Measurements from ENCODE around the gene TRIM7.
"Not testable (repeated sequence)": the region's sequence is repeated elsewhere in the genome, so short reads cannot be mapped to it uniquely, and the experiment has no call there.

TRIM7 gene

GRCh38 chr5:181221792-181222629, 17.0 kb upstream of the TRIM7 start:
- peak; percentile 55 for ATAC-seq
- Mint-ChIP-seq H3K4me3 (peak overlapping the region; percentile 83 to 91), H3K27ac (peak overlapping the region; percentile 93 to 100), H3K4me1 (peaks cover 64% of the 10 kb centered on the region), H3K27me3 (no peaks in the 10 kb centered on the region), H3K9me3 (no peaks in the 10 kb centered on the region)
- DNase-seq, result peak; percentile 96 to 98

DNA sequence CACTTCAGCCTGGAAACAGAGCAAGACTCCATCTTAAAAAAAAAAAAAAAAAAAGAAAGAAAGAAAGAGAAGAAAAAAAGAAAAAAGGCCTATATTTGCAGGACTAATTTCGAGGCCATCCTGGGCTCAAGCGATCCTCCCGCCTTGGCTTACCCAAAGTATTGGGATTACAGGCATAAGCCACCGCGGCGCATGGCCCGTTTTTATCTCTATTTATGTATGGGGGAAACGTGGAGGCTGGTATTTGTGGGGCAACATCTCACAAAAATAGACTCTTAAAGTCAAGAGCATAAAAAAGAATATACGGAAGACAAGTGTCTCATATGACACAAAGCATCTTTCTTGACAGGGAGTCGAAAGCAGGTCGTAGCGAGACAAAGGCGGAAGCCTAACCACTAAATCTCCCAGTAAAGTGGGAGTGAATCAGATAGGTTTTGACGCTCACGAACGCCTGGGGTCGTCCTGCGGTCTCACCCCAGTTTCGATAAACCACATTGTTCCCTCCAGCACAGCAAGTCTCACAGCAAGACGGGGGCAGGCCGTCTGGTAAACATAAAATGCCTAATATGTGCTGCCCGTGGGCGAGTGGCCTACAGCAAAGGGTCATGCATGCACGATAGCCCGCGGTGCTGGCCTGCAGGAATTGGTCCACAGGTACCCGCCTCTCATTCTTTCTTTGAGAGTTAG, 16.3 kb upstream of the TRIM7 start:
- DNase-seq, result peak in 1 of 2 donors; percentile 70

GRCh38 chr5:181220178-181220515, 15.2 kb upstream of the TRIM7 start:
- Mint-ChIP-seq H3K4me1 (peaks cover 63% of the 10 kb centered on the region), H3K27me3 (no peaks in the 10 kb centered on the region), H3K4me3 (peak overlapping the region; percentile 14 to 83), H3K27ac (peak overlapping the region; percentile 37 to 71), H3K9me3 (no peaks in the 10 kb centered on the region)
- DNase-seq (no peak), ATAC-seq (no peak)

More for the DNA sequence above, 16.3 kb upstream of the TRIM7 start:
- Mint-ChIP-seq H3K27ac (peak overlapping the region in 1 of 2 donors; percentile 100), H3K4me1 (peaks cover 67% of the 10 kb centered on the region), H3K27me3 (no peaks in the 10 kb centered on the region), H3K9me3 (no peaks in the 10 kb centered on the region), H3K4me3 (peak overlapping the region; percentile 83 to 91)
- ATAC-seq, result no peak

- Mint-ChIP-seq H3K9me3 (no peaks in the 10 kb centered on the region), H3K4me3 (peak overlapping the region; percentile 37 to 83), H3K27me3 (no peaks in the 10 kb centered on the region), H3K27ac (peak overlapping the region; percentile 37 to 71), H3K4me1 (peaks cover 58% of the 10 kb centered on the region)
- ATAC-seq (no peak), DNase-seq (no peak)
Measured at GRCh38 chr5:181219262-181220177, 14.5 kb upstream of the TRIM7 start.

DNA sequence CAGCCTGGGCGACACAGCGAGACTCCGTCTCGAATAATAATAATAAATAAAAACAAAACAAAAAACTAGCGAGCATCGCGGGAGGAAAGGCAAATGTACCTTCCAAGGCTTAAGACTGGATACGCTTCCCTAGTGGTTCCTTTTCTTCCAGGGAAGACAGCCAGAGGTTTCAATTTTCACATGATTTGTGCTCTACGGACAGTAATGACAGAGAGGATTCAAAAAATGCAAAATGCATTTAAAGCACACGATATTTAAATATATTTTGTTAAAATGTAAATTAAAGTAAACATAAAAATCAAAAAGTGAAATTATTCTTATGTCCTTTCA, 13.8 kb upstream of the TRIM7 start:
- Mint-ChIP-seq H3K27ac (peak overlapping the region in 1 of 2 donors; percentile 99), H3K4me1 (peaks cover 56% of the 10 kb centered on the region), H3K9me3 (no peaks in the 10 kb centered on the region), H3K4me3 (peak overlapping the region; percentile 84 to 100), H3K27me3 (no peaks in the 10 kb centered on the region)
- DNase-seq (no peak), ATAC-seq (no peak)

DNA sequence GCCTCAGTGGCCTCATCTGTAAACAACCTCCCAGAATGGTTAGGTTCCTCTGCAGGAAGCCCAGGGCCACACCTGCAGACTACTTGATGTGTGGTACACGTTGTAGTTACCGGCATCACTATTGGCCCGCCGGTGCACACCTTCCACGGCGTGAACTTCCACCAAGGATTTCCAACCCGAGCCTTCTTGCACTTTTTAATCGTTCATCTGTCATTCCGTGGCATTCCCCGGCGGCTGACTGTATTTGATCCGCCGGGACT, 12.7 kb upstream of the TRIM7 start:
- H3K27ac Mint-ChIP-seq, result peak overlapping the region; percentile 88 to 99
- H3K9me3 Mint-ChIP-seq, result no peaks in the 10 kb centered on the region
- H3K4me1 Mint-ChIP-seq, result peaks cover 54% of the 10 kb centered on the region
- DNase-seq, result no peak
- H3K4me3 Mint-ChIP-seq, result peak overlapping the region; percentile 84 to 100
- H3K27me3 Mint-ChIP-seq, result no peaks in the 10 kb centered on the region
- peak; percentile 18 for ATAC-seq

- peak overlapping the region; percentile 84 to 100 for H3K4me3 Mint-ChIP-seq
- ATAC-seq (peak; percentile 30), DNase-seq (peak; percentile 75 to 80)
- H3K4me1 Mint-ChIP-seq, result peaks cover 50% of the 10 kb centered on the region
- no peaks in the 10 kb centered on the region for H3K9me3 Mint-ChIP-seq
- H3K27ac Mint-ChIP-seq, result peak overlapping the region; percentile 88 to 99
- no peaks in the 10 kb centered on the region for H3K27me3 Mint-ChIP-seq
Measured at GRCh38 chr5:181217111-181217802, 12.3 kb upstream of the TRIM7 start.

DNA sequence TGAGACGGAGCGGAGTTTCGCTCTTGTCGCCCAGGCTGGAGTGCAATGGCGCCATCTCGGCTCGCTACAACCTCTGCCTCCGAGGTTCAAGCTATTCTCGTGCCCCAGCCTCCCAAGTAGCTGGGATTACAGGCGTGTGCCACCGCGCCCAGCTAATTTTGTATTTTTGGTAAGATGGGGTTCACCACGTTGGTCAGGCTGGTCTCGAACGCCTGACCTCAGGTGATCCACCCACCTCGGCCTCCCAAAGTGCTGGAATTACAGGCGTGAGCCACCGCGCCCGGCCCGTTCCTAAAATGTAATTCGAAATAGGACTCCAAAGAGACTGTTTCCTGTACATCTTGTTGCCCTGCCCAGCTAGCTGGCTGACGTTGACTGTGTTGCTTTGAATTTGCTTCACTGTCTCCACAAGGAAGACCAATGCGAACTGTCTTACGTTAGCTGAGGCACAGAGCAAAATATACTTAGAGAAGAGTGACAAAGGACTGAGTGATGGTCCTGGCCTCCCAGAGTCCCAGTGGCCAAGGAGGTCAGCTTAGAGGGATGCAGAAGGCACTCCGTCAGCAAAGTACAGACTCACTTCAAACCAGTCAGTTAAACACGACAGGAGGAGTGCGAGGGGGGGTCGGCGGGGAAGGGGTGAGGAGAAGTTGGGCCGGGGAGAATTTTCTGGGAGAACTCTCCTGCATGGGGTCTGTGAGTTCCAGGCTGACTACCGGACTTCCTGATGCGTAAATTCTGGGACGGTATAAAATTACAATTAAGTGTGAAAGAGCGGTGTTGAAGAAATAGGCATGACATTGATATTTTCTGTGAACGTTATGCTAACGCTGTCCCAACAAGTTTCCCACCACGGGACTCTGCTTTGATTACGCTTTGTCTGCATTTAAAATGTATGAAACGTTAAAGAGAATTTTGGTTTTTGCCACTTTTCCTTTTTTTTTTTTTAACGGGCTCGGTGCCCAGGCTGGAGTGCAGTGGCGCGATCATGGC, 11.3 kb upstream of the TRIM7 start:
- no peaks in the 10 kb centered on the region for H3K9me3 Mint-ChIP-seq
- H3K4me3 Mint-ChIP-seq, result peak overlapping the region; percentile 90 to 100
- ATAC-seq (no peak), DNase-seq (peak; percentile 37 to 54)
- H3K27ac Mint-ChIP-seq, result peak overlapping the region in 1 of 2 donors; percentile 43
- peaks cover 42% of the 10 kb centered on the region for H3K4me1 Mint-ChIP-seq
- H3K27me3 Mint-ChIP-seq, result no peaks in the 10 kb centered on the region

- H3K4me3 Mint-ChIP-seq, H3K27me3 Mint-ChIP-seq, H3K27ac Mint-ChIP-seq, H3K9me3 Mint-ChIP-seq, DNase-seq, ATAC-seq: not testable (repeated sequence)
- peaks cover 25% of the 10 kb centered on the region for H3K4me1 Mint-ChIP-seq
Measured at GRCh38 chr5:181214249-181214648, 9.3 kb upstream of the TRIM7 start.

DNA sequence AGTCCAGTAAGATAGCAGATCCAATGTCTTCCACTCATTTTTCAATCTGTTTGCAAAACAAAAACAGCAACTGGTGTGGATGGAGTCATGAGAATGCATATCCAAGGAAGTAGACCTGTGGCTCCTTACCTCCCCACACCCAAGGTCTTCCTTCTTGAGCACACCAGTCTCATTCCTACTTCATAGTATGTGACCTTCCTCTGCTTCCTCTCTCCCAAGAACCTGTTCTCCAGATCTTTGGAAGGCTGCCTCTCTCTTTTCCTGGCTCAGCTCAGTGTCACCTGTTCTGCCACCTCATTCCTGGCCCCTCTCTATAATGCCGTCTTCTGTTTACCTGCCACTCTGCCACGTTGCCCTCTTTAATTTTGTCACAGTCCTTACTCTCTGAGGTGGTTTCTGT, 7.9 kb upstream of the TRIM7 start:
- H3K27me3 Mint-ChIP-seq, result no peaks in the 10 kb centered on the region
- H3K9me3 Mint-ChIP-seq, result no peaks in the 10 kb centered on the region
- DNase-seq (no peak), ATAC-seq (no peak)
- no peak overlapping the region for H3K27ac Mint-ChIP-seq
- H3K4me1 Mint-ChIP-seq, result peaks cover 22% of the 10 kb centered on the region
- H3K4me3 Mint-ChIP-seq, result no peak overlapping the region

- no peaks in the 10 kb centered on the region for H3K27me3 Mint-ChIP-seq
- peaks cover 25% of the 10 kb centered on the region for H3K4me1 Mint-ChIP-seq
- no peaks in the 10 kb centered on the region for H3K9me3 Mint-ChIP-seq
- no peak overlapping the region for H3K27ac Mint-ChIP-seq
- DNase-seq (no peak), ATAC-seq (no peak)
- no peak overlapping the region for H3K4me3 Mint-ChIP-seq
Measured at GRCh38 chr5:181212080-181212479, 7.1 kb upstream of the TRIM7 start.

DNA sequence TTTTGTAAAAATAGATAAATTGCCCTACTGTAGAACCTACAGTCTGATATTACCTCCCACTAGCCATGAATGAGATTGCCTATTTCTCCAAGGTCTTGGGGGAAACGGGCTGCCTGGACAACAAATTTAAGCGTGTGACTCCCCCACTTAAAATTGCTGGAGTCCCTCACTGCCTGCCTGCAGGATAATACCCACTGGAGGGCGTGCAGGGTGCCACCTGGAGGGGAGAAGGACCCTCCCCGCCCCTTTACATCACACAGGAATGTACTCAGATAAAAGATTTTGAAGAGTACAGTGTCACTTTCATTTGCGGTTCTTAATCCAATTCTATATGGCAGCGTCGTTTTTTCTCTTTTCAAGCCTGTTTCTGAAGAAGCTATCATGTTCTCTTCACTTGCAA, 6.2 kb upstream of the TRIM7 start:
- H3K27ac Mint-ChIP-seq, result no peak overlapping the region

GRCh38 chr5:181210698-181211097, 5.7 kb upstream of the TRIM7 start:
- not testable (repeated sequence) for DNase-seq, H3K4me3 Mint-ChIP-seq, ATAC-seq, H3K9me3 Mint-ChIP-seq, H3K27ac Mint-ChIP-seq
- Mint-ChIP-seq H3K4me1 (peaks cover 33% of the 10 kb centered on the region), H3K27me3 (peaks cover 12% of the 10 kb centered on the region)

More for the DNA sequence above, 6.2 kb upstream of the TRIM7 start:
- Mint-ChIP-seq H3K4me1 (peaks cover 30% of the 10 kb centered on the region), H3K27me3 (peaks cover 7% of the 10 kb centered on the region), H3K9me3 (no peaks in the 10 kb centered on the region), H3K4me3 (no peak overlapping the region)
- ATAC-seq (no peak), DNase-seq (no peak)

GRCh38 chr5:181210148-181210547, 5.2 kb upstream of the TRIM7 start:
- peaks cover 39% of the 10 kb centered on the region for H3K4me1 Mint-ChIP-seq
- H3K27me3 Mint-ChIP-seq, result peaks cover 17% of the 10 kb centered on the region
- ATAC-seq, H3K9me3 Mint-ChIP-seq, H3K4me3 Mint-ChIP-seq, DNase-seq, H3K27ac Mint-ChIP-seq: not testable (repeated sequence)
